NB4 (cell line): ENCODE measurements around the gene MYOM3.

Experiments
- MYC ChIP-seq: IDR thresholded peaks from 2 replicates; pipeline ENCODE4 v1.6.1; 2011; ENCODE audit warnings: low read depth, low read length
- POLR2A ChIP-seq: IDR thresholded peaks from 2 replicates; pipeline ENCODE4 v1.6.1; 2011; ENCODE audit warnings: mild to moderate bottlenecking; ENCODE audit not compliant: insufficient read length; ENCODE audit errors: extremely low read depth
- TF ChIP-seq, protein P1 (sequence below): IDR thresholded peaks from one replicate; pipeline ENCODE4 v1.5.1; 2012; ENCODE audit warnings: low read depth, low read length
- TF ChIP-seq, protein P2 (sequence below): IDR thresholded peaks from 2 replicates; pipeline ENCODE4 v1.6.1; 2011; ENCODE audit warnings: low read depth, low read length

DNA sequence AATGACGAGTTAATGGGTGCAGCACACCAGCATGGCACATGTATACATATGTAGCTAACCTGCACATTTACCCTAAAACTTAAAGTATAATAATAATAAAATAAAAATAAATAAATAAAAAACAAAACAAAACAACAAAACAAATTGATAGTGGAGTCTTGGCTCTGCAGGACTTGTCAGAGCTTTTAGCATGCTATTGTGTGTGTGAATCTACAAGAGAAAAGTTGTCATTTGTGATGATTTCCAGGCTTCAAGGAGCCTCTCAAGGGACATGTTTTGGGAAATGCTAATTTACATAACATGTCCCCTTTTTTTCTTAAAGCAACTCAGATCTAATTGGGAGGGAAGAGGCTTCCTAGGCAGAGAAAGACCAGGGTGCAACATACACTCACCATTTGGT is 21.9 kb upstream of the MYOM3 start:
- TF ChIP-seq, protein P1, sequence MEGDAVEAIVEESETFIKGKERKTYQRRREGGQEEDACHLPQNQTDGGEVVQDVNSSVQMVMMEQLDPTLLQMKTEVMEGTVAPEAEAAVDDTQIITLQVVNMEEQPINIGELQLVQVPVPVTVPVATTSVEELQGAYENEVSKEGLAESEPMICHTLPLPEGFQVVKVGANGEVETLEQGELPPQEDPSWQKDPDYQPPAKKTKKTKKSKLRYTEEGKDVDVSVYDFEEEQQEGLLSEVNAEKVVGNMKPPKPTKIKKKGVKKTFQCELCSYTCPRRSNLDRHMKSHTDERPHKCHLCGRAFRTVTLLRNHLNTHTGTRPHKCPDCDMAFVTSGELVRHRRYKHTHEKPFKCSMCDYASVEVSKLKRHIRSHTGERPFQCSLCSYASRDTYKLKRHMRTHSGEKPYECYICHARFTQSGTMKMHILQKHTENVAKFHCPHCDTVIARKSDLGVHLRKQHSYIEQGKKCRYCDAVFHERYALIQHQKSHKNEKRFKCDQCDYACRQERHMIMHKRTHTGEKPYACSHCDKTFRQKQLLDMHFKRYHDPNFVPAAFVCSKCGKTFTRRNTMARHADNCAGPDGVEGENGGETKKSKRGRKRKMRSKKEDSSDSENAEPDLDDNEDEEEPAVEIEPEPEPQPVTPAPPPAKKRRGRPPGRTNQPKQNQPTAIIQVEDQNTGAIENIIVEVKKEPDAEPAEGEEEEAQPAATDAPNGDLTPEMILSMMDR = no peak
- TF ChIP-seq POLR2A (no peak), MYC (no peak)
- TF ChIP-seq, protein P2, sequence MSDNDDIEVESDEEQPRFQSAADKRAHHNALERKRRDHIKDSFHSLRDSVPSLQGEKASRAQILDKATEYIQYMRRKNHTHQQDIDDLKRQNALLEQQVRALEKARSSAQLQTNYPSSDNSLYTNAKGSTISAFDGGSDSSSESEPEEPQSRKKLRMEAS = no peak
